ENCODE results near the gene PANK4. TPM values are rescaled to one million over a fixed set of nuclear protein-coding genes. Genes with fewer than 3 reads are reported as not detected.

PANK4 gene
- total RNA-seq, 1 donor = 33.5 TPM

GRCh38 chr1:2480236-2480985, 46.0 kb downstream of the PANK4 start:
- H3K27me3 ChIP-seq (ENCODE audit: insufficient read depth, low read length) = no peaks in the 10 kb centered on the region
- no peaks in the 10 kb centered on the region for H3K9me3 ChIP-seq (ENCODE audit: low read depth, low read length)
- no peak overlapping the region for H3K4me3 ChIP-seq (ENCODE audit: low read length)
- no peaks in the 10 kb centered on the region for H3K4me1 ChIP-seq (ENCODE audit: insufficient read depth, low read length)

GRCh38 chr1:2479618-2480017, 46.8 kb downstream of the PANK4 start:
- Histone ChIP-seq H3K9me3 (ENCODE audit: low read depth, low read length) (no peaks in the 10 kb centered on the region), H3K27me3 (ENCODE audit: insufficient read depth, low read length) (no peaks in the 10 kb centered on the region), H3K4me3 (ENCODE audit: low read length) (no peak overlapping the region), H3K4me1 (ENCODE audit: insufficient read depth, low read length) (no peaks in the 10 kb centered on the region)

GRCh38 chr1:2479186-2479585, 47.2 kb downstream of the PANK4 start:
- Histone ChIP-seq H3K9me3 (ENCODE audit: low read depth, low read length) (no peaks in the 10 kb centered on the region), H3K4me1 (ENCODE audit: insufficient read depth, low read length) (no peaks in the 10 kb centered on the region), H3K4me3 (ENCODE audit: low read length) (no peak overlapping the region), H3K27me3 (ENCODE audit: insufficient read depth, low read length) (no peaks in the 10 kb centered on the region)

GRCh38 chr1:2477791-2478499, 48.5 kb downstream of the PANK4 start:
- H3K4me3 ChIP-seq (ENCODE audit: low read length) = no peak overlapping the region
- H3K27me3 ChIP-seq (ENCODE audit: insufficient read depth, low read length) = no peaks in the 10 kb centered on the region
- H3K9me3 ChIP-seq (ENCODE audit: low read depth, low read length) = no peaks in the 10 kb centered on the region
- H3K4me1 ChIP-seq (ENCODE audit: insufficient read depth, low read length) = no peaks in the 10 kb centered on the region

GRCh38 chr1:2477309-2477708, 49.1 kb downstream of the PANK4 start:
- no peaks in the 10 kb centered on the region for H3K9me3 ChIP-seq (ENCODE audit: low read depth, low read length)
- H3K27me3 ChIP-seq (ENCODE audit: insufficient read depth, low read length) = no peaks in the 10 kb centered on the region
- H3K4me1 ChIP-seq (ENCODE audit: insufficient read depth, low read length) = no peaks in the 10 kb centered on the region
- H3K4me3 ChIP-seq (ENCODE audit: low read length) = no peak overlapping the region

GRCh38 chr1:2476061-2476999, 50.1 kb downstream of the PANK4 start, which contains the start of gene PLCH2:
Gene PLCH2 (plus strand): TSS chr1:2476289. CDS start chr1:2476589, 300 bp downstream.
- Histone ChIP-seq H3K4me3 (ENCODE audit: low read length) (no peak within 1 kb of the TSS), H3K4me1 (ENCODE audit: insufficient read depth, low read length) (no peaks in the 10 kb centered on the region), H3K9me3 (ENCODE audit: low read depth, low read length) (no peaks in the 10 kb centered on the region), H3K27me3 (ENCODE audit: insufficient read depth, low read length) (no peaks in the 10 kb centered on the region)

GRCh38 chr1:2475571-2475970, 50.8 kb downstream of the PANK4 start:
- H3K4me1 ChIP-seq (ENCODE audit: insufficient read depth, low read length) = no peaks in the 10 kb centered on the region
- no peak overlapping the region for H3K4me3 ChIP-seq (ENCODE audit: low read length)
- H3K9me3 ChIP-seq (ENCODE audit: low read depth, low read length) = no peaks in the 10 kb centered on the region
- no peaks in the 10 kb centered on the region for H3K27me3 ChIP-seq (ENCODE audit: insufficient read depth, low read length)

- Histone ChIP-seq H3K27me3 (ENCODE audit: insufficient read depth, low read length) (no peaks in the 10 kb centered on the region), H3K9me3 (ENCODE audit: low read depth, low read length) (no peaks in the 10 kb centered on the region), H3K4me3 (ENCODE audit: low read length) (no peak overlapping the region), H3K4me1 (ENCODE audit: insufficient read depth, low read length) (no peaks in the 10 kb centered on the region)
Measured at GRCh38 chr1:2474933-2475371, 51.4 kb downstream of the PANK4 start.

- no peaks in the 10 kb centered on the region for H3K4me1 ChIP-seq (ENCODE audit: insufficient read depth, low read length)
Measured at GRCh38 chr1:2474104-2474844, 52.1 kb downstream of the PANK4 start.

GRCh38 chr1:2473198-2473597, 53.2 kb downstream of the PANK4 start:
- no peaks in the 10 kb centered on the region for H3K27me3 ChIP-seq (ENCODE audit: insufficient read depth, low read length)
- no peaks in the 10 kb centered on the region for H3K4me1 ChIP-seq (ENCODE audit: insufficient read depth, low read length)
- no peak overlapping the region for H3K4me3 ChIP-seq (ENCODE audit: low read length)
- no peaks in the 10 kb centered on the region for H3K9me3 ChIP-seq (ENCODE audit: low read depth, low read length)

More at GRCh38 chr1:2474104-2474844, 52.1 kb downstream of the PANK4 start:
- H3K9me3 ChIP-seq (ENCODE audit: low read depth, low read length) = no peaks in the 10 kb centered on the region
- no peak overlapping the region for H3K4me3 ChIP-seq (ENCODE audit: low read length)
- no peaks in the 10 kb centered on the region for H3K27me3 ChIP-seq (ENCODE audit: insufficient read depth, low read length)

- Histone ChIP-seq H3K4me1 (ENCODE audit: insufficient read depth, low read length) (no peaks in the 10 kb centered on the region), H3K9me3 (ENCODE audit: low read depth, low read length) (no peaks in the 10 kb centered on the region), H3K27me3 (ENCODE audit: insufficient read depth, low read length) (no peaks in the 10 kb centered on the region)
Measured at GRCh38 chr1:2472561-2473177, 53.7 kb downstream of the PANK4 start.

GRCh38 chr1:2472109-2472508, 54.3 kb downstream of the PANK4 start:
- Histone ChIP-seq H3K9me3 (ENCODE audit: low read depth, low read length) (no peaks in the 10 kb centered on the region), H3K27me3 (ENCODE audit: insufficient read depth, low read length) (no peaks in the 10 kb centered on the region), H3K4me1 (ENCODE audit: insufficient read depth, low read length) (no peaks in the 10 kb centered on the region), H3K4me3 (ENCODE audit: low read length) (no peak overlapping the region)

More at GRCh38 chr1:2472561-2473177, 53.7 kb downstream of the PANK4 start:
- H3K4me3 ChIP-seq (ENCODE audit: low read length) = no peak overlapping the region

GRCh38 chr1:2471587-2472001, 54.8 kb downstream of the PANK4 start:
- Histone ChIP-seq H3K9me3 (ENCODE audit: low read depth, low read length) (no peaks in the 10 kb centered on the region), H3K4me3 (ENCODE audit: low read length) (no peak overlapping the region), H3K4me1 (ENCODE audit: insufficient read depth, low read length) (no peaks in the 10 kb centered on the region), H3K27me3 (ENCODE audit: insufficient read depth, low read length) (no peaks in the 10 kb centered on the region)

- Histone ChIP-seq H3K4me3 (ENCODE audit: low read length) (no peak overlapping the region), H3K4me1 (ENCODE audit: insufficient read depth, low read length) (no peaks in the 10 kb centered on the region), H3K27me3 (ENCODE audit: insufficient read depth, low read length) (no peaks in the 10 kb centered on the region), H3K9me3 (ENCODE audit: low read depth, low read length) (no peaks in the 10 kb centered on the region)
Measured at GRCh38 chr1:2471159-2471471, 55.3 kb downstream of the PANK4 start.
